Osteocyte (in vitro differentiated cells): Measurements from ENCODE around the gene PAPLN. TPM values are rescaled to one million over a fixed set of nuclear protein-coding genes. Genes with fewer than 3 reads are reported as not detected.

Source experiments
- DNase-seq: peaks from one replicate; pipeline ENCODE4 v3.0.0; 2021; ENCODE audit warnings: mixed read lengths; ENCODE audit not compliant: unreplicated experiment; ENCODE audit errors: extremely low spot score
- H3K27ac Mint-ChIP-seq: one replicate; pipeline ENCODE4 v1.8.0; 2021; ENCODE audit warnings: mild to moderate bottlenecking, mixed read lengths; ENCODE audit not compliant: unreplicated experiment
- H3K27me3 Mint-ChIP-seq: one replicate; pipeline ENCODE4 v1.8.0; 2021; ENCODE audit warnings: mixed read lengths; ENCODE audit not compliant: unreplicated experiment
- H3K36me3 Mint-ChIP-seq: one replicate; pipeline ENCODE4 v1.8.0; 2021; ENCODE audit warnings: mixed read lengths; ENCODE audit not compliant: unreplicated experiment
- H3K4me1 Mint-ChIP-seq: one replicate; pipeline ENCODE4 v1.8.0; 2021; ENCODE audit warnings: mixed read lengths; ENCODE audit not compliant: unreplicated experiment
- H3K4me3 Mint-ChIP-seq: one replicate; pipeline ENCODE4 v1.8.0; 2021; ENCODE audit warnings: mild to moderate bottlenecking, moderate library complexity, mixed read lengths; ENCODE audit not compliant: unreplicated experiment
- H3K9me3 Mint-ChIP-seq: one replicate; pipeline ENCODE4 v1.8.0; 2021; ENCODE audit warnings: mixed read lengths; ENCODE audit not compliant: unreplicated experiment
- CTCF ChIP-seq: fragments of 200-600 bp; sonication (generic); IDR thresholded peaks from 2 replicates; pipeline ENCODE4 v1.5.0; 2021; ENCODE audit warnings: antibody characterized with exemption, mild to moderate bottlenecking, moderate library complexity
- total RNA-seq: library from RNA; stranded (reverse); gene quantifications from 2 replicates; pipeline ENCODE4 v1.2.1, GENCODE V29; 2021

The PAPLN gene
- total RNA-seq, 1 donor from 2014 or later, result 44.3 TPM

DNA sequence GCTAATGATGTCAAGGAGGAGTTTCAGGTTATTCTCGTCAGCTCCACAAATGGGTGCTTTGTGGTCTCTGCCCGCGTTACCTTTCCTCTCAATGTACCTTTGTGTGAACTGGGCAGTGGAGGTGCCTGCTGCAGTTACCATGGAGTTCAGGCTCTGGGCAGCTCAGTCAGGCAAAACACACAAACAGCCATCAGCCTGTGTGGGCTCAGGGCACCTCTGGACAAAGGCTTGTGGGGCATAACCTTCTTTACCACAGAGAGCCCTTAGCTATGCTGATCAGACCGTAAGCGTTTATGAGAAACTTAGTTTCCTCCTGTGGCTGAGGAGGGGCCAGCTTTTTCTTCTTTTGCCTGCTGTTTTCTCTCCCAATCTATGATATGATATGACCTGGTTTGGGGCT, 16.7 kb upstream of the PAPLN start:
- no peaks in the 10 kb centered on the region for H3K9me3 Mint-ChIP-seq
- H3K36me3 Mint-ChIP-seq, result peaks cover 54% of the 10 kb centered on the region
- no peaks in the 10 kb centered on the region for H3K27me3 Mint-ChIP-seq
- no peak for TF ChIP-seq CTCF
- peaks cover 28% of the 10 kb centered on the region for H3K4me1 Mint-ChIP-seq
- H3K27ac Mint-ChIP-seq, result no peak overlapping the region
- no peak overlapping the region for H3K4me3 Mint-ChIP-seq
- DNase-seq, result no peak

DNA sequence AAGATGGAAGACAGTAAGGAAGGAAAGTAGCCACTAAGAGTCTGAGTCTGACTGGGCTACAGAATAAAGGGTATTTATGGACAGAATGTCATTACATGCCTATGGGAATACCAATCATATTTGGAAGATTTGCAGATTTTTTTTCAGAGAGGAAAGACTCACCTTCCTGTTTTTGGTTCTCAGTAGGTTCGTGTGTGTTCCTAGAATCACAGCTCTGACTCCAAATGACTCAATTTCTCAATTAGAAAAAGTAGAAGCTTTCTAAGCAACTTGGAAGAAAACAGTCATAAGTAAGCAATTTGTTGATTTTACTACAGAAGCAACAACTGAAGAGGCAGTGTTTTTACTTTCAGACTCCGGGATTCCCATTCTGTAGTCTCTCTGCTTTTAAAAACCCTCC, 15.4 kb upstream of the PAPLN start:
- no peaks in the 10 kb centered on the region for H3K9me3 Mint-ChIP-seq
- H3K27ac Mint-ChIP-seq, result no peak overlapping the region
- no peak overlapping the region for H3K4me3 Mint-ChIP-seq
- peaks cover 27% of the 10 kb centered on the region for H3K4me1 Mint-ChIP-seq
- DNase-seq, result no peak
- H3K27me3 Mint-ChIP-seq, result no peaks in the 10 kb centered on the region
- TF ChIP-seq CTCF, result no peak
- H3K36me3 Mint-ChIP-seq, result peaks cover 54% of the 10 kb centered on the region

GRCh38 chr14:73223049-73223448, 14.3 kb upstream of the PAPLN start:
- H3K36me3 Mint-ChIP-seq, result peaks cover 47% of the 10 kb centered on the region
- H3K27ac Mint-ChIP-seq, result no peak overlapping the region
- no peak for TF ChIP-seq CTCF
- no peak overlapping the region for H3K4me3 Mint-ChIP-seq
- H3K9me3 Mint-ChIP-seq, result no peaks in the 10 kb centered on the region
- H3K27me3 Mint-ChIP-seq, result no peaks in the 10 kb centered on the region
- no peak for DNase-seq
- peaks cover 36% of the 10 kb centered on the region for H3K4me1 Mint-ChIP-seq

DNA sequence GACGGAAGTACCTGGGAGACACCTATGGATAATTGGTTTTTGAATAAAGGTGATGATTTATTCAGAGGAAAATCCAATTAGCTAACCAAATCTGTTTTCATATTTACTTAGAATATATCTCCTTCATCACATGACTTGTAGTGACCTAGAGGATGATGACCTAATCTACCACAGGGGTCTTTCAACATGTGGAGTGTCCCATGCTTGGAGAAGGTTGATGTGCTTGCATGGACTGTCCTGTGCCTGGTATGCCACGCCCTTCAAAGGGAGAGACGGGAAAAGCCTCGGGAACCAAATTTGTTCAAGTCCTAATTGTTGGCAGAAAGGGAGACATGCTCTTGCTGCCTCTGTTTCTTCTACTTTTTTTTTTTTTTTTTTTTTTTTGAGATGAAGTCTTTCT, 11.8 kb upstream of the PAPLN start:
- Mint-ChIP-seq H3K4me1 (peaks cover 53% of the 10 kb centered on the region), H3K27me3 (no peaks in the 10 kb centered on the region), H3K27ac (no peak overlapping the region), H3K9me3 (no peaks in the 10 kb centered on the region), H3K4me3 (no peak overlapping the region), H3K36me3 (peaks cover 25% of the 10 kb centered on the region)
- no peak for DNase-seq
- no peak for TF ChIP-seq CTCF

- Mint-ChIP-seq H3K27ac (peak overlapping the region; percentile 89), H3K27me3 (peaks cover 2% of the 10 kb centered on the region), H3K4me1 (peaks cover 52% of the 10 kb centered on the region), H3K4me3 (peak overlapping the region; percentile 44), H3K9me3 (no peaks in the 10 kb centered on the region), H3K36me3 (peaks cover 6% of the 10 kb centered on the region)
- peak; percentile 92 for DNase-seq
- no peak for TF ChIP-seq CTCF
Measured at GRCh38 chr14:73227812-73228781, 9.2 kb upstream of the PAPLN start.
